ENCODE results near the gene THADA. TPM values are rescaled to one million over a fixed set of nuclear protein-coding genes. Genes with fewer than 3 reads are reported as not detected.

THADA gene
- total RNA-seq, 1 donor, result 33.2 TPM

GRCh38 chr2:43312755-43313641 is 282.8 kb downstream of the THADA start:
- no peak for TF ChIP-seq CTCF (IDR thresholded peaks at IDR 0.05; ENCODE audit: insufficient read depth, low read depth, low read length)
- DNase-seq (ENCODE audit: low read depth), result peak; percentile 93
- H3K4me3 ChIP-seq (ENCODE audit: low read depth, low read length), result no peak overlapping the region

- no peak for TF ChIP-seq CTCF (IDR thresholded peaks at IDR 0.05; ENCODE audit: insufficient read depth, low read depth, low read length)
- DNase-seq (ENCODE audit: low read depth), result peak; percentile 86
- H3K4me3 ChIP-seq (ENCODE audit: low read depth, low read length), result no peak overlapping the region
Measured at GRCh38 chr2:43311276-43311675, 284.6 kb downstream of the THADA start.

- no peak for TF ChIP-seq CTCF (IDR thresholded peaks at IDR 0.05; ENCODE audit: insufficient read depth, low read depth, low read length)
- no peak overlapping the region for H3K4me3 ChIP-seq (ENCODE audit: low read depth, low read length)
- no peak for DNase-seq (ENCODE audit: low read depth)
Measured at GRCh38 chr2:43309935-43310334, 285.9 kb downstream of the THADA start.

GRCh38 chr2:43307973-43308372 is 287.9 kb downstream of the THADA start:
- H3K4me3 ChIP-seq (ENCODE audit: low read depth, low read length), result no peak overlapping the region
- DNase-seq (ENCODE audit: low read depth), result no peak
- no peak for TF ChIP-seq CTCF (IDR thresholded peaks at IDR 0.05; ENCODE audit: insufficient read depth, low read depth, low read length)

- TF ChIP-seq CTCF (IDR thresholded peaks at IDR 0.05; ENCODE audit: insufficient read depth, low read depth, low read length), result no peak
- no peak for DNase-seq (ENCODE audit: low read depth)
- no peak overlapping the region for H3K4me3 ChIP-seq (ENCODE audit: low read depth, low read length)
Measured at GRCh38 chr2:43307046-43307445, 288.8 kb downstream of the THADA start.

- no peak for DNase-seq (ENCODE audit: low read depth)
- H3K4me3 ChIP-seq (ENCODE audit: low read depth, low read length), result no peak overlapping the region
- no peak for TF ChIP-seq CTCF (IDR thresholded peaks at IDR 0.05; ENCODE audit: insufficient read depth, low read depth, low read length)
Measured at GRCh38 chr2:43306197-43306596, 289.6 kb downstream of the THADA start.

Data from fibroblast of villous mesenchyme (primary cell).